Panc1 (cell line): ENCODE data around the gene PRPF40A.

ENCODE experiments used
- POLR2AphosphoS5 ChIP-seq: IDR thresholded peaks from 2 replicates; pipeline ENCODE4 v1.6.1; 2012; ENCODE audit warnings: mild to moderate bottlenecking, low read depth, low read length, moderate library complexity
- TF ChIP-seq, protein P1 (sequence below): fragments of 450-650 bp; IDR thresholded peaks from 2 replicates; pipeline ENCODE4 v1.5.1; 2017; ENCODE audit warnings: mild to moderate bottlenecking

DNA sequence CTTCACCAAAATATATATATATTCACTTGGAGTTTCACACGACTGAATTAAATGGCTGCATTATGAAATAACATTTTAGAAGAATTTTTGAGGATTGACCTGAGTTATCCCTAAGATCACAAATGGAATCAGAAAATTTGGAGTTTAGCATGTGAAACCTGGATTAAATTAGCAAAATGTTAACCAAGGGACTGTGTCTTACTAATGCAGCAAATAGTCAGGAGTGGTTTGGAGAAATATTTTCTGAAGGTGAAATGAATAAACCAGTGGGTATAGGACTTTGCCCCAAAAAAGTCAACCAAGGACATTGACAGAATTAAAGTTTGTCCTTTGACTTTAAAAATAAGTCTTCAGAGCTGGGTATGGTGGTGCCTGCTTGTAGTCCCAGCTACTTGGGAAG, 111.2 kb downstream of the PRPF40A start:
- TF ChIP-seq, protein P1, sequence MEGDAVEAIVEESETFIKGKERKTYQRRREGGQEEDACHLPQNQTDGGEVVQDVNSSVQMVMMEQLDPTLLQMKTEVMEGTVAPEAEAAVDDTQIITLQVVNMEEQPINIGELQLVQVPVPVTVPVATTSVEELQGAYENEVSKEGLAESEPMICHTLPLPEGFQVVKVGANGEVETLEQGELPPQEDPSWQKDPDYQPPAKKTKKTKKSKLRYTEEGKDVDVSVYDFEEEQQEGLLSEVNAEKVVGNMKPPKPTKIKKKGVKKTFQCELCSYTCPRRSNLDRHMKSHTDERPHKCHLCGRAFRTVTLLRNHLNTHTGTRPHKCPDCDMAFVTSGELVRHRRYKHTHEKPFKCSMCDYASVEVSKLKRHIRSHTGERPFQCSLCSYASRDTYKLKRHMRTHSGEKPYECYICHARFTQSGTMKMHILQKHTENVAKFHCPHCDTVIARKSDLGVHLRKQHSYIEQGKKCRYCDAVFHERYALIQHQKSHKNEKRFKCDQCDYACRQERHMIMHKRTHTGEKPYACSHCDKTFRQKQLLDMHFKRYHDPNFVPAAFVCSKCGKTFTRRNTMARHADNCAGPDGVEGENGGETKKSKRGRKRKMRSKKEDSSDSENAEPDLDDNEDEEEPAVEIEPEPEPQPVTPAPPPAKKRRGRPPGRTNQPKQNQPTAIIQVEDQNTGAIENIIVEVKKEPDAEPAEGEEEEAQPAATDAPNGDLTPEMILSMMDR = no peak
- no peak for TF ChIP-seq POLR2AphosphoS5
